GM12801 (cell line): ENCODE measurements around the gene OR2A12.

Experiments used
- CTCF ChIP-seq: IDR thresholded peaks from one replicate; pipeline ENCODE4 v1.5.1; 2011; ENCODE audit warnings: control low read depth; ENCODE audit not compliant: insufficient read length; ENCODE audit errors: extremely low read depth

The OR2A12 gene

GRCh38 chr7:144098776-144099175 is 12.7 kb downstream of the OR2A12 start:
- TF ChIP-seq CTCF: no peak

- no peak for TF ChIP-seq CTCF
Observed at GRCh38 chr7:144100607-144101006, 14.5 kb downstream of the OR2A12 start.

- no peak for TF ChIP-seq CTCF
Observed at GRCh38 chr7:144102041-144102440, 16.0 kb downstream of the OR2A12 start.

GRCh38 chr7:144105211-144105610 is 19.1 kb downstream of the OR2A12 start:
- TF ChIP-seq CTCF: no peak

GRCh38 chr7:144109283-144109682 is 23.2 kb downstream of the OR2A12 start, which contains the start of gene OR2A2:
Gene OR2A2, plus strand, starts transcription at chr7:144109583. Its CDS starts 0 bp downstream, at chr7:144109583.
- no peak for TF ChIP-seq CTCF

GRCh38 chr7:144110272-144110671 is 24.2 kb downstream of the OR2A12 start:
- no peak for TF ChIP-seq CTCF

GRCh38 chr7:144113651-144114050 is 27.6 kb downstream of the OR2A12 start:
- TF ChIP-seq CTCF: no peak

- no peak for TF ChIP-seq CTCF
Observed at GRCh38 chr7:144118341-144118740, 32.3 kb downstream of the OR2A12 start.
